ENCODE data around the gene CACNB4. TPM values are rescaled to one million over a fixed set of nuclear protein-coding genes. Genes with fewer than 3 reads are reported as not detected.
"Not testable (repeated sequence)": the region's sequence is repeated elsewhere in the genome, so short reads cannot be mapped to it uniquely, and the experiment has no call there.

Gene CACNB4
- total RNA-seq, 1 experiment from 2014 or later = 1.7 TPM

DNA sequence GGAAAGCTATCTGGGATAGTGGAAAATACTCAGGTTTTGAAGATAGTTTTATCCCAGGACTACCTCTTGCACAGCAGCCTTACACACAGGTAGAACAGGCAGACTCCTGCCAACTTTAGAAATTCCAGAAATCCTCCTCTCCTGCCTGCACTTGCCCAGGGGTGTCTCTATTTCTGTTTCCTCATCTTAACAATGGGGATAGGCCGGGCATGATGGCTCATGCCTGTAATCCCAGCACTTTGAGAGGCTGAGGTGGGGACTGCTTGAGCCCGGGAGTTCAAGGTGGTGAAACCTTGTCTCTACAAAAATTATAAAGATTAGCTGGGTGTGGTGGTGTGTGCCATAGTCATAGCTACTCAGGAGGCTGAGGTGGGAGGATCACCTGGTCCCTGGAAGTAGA is 153.7 kb downstream of the CACNB4 start:
- DNase-seq (ENCODE audit: low read depth, low spot score) = no peak
- CTCF ChIA-PET = interaction anchor here (0.5 to 0.7 kb wide), 2 partner anchors 155 to 758 kb away, joined by 4 read pairs; no protein-coding TSS in a partner anchor
- BruUV-seq (replicated peaks) = no TSS peak
- Histone ChIP-seq H3K4me1 (ENCODE audit: control insufficient read depth, insufficient read depth, low read length) (no peaks in the 10 kb centered on the region), H3K9me3 (ENCODE audit: control insufficient read depth, insufficient read depth, low read depth, low read length) (no peaks in the 10 kb centered on the region), H3K27ac (ENCODE audit: low read length) (no peak overlapping the region), H3K4me3 (ENCODE audit: low read depth in 2 of 2, low read length in 2 of 2) (no peak overlapping the region), H3K36me3 (ENCODE audit: control insufficient read depth, insufficient read depth, low read length) (no peaks in the 10 kb centered on the region), H3K27me3 (ENCODE audit: control insufficient read depth, insufficient read depth, low read length) (no peaks in the 10 kb centered on the region)
- POLR2A ChIA-PET = no interaction called here
- in situ Hi-C loops (cut with HindIII; ENCODE audit: low pct_unique_long_range_greater_than_20kb, low sequenced_read_pairs) = no loop called here
- TF ChIP-seq, protein P1, sequence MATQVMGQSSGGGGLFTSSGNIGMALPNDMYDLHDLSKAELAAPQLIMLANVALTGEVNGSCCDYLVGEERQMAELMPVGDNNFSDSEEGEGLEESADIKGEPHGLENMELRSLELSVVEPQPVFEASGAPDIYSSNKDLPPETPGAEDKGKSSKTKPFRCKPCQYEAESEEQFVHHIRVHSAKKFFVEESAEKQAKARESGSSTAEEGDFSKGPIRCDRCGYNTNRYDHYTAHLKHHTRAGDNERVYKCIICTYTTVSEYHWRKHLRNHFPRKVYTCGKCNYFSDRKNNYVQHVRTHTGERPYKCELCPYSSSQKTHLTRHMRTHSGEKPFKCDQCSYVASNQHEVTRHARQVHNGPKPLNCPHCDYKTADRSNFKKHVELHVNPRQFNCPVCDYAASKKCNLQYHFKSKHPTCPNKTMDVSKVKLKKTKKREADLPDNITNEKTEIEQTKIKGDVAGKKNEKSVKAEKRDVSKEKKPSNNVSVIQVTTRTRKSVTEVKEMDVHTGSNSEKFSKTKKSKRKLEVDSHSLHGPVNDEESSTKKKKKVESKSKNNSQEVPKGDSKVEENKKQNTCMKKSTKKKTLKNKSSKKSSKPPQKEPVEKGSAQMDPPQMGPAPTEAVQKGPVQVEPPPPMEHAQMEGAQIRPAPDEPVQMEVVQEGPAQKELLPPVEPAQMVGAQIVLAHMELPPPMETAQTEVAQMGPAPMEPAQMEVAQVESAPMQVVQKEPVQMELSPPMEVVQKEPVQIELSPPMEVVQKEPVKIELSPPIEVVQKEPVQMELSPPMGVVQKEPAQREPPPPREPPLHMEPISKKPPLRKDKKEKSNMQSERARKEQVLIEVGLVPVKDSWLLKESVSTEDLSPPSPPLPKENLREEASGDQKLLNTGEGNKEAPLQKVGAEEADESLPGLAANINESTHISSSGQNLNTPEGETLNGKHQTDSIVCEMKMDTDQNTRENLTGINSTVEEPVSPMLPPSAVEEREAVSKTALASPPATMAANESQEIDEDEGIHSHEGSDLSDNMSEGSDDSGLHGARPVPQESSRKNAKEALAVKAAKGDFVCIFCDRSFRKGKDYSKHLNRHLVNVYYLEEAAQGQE (IDR thresholded peaks at IDR 0.05; ENCODE audit: insufficient read depth in 1 of 2, low read depth in 2 of 2, low read length in 1 of 2) = no peak
- TF ChIP-seq CTCF (IDR thresholded peaks at IDR 0.05) (no peak), POLR2AphosphoS5 (IDR thresholded peaks at IDR 0.05; ENCODE audit: low read depth, low read length) (no peak), TCF7L2 (IDR thresholded peaks at IDR 0.05; ENCODE audit: low read depth, low read length) (no peak), SIN3A (IDR thresholded peaks at IDR 0.05; ENCODE audit: borderline replicate concordance, insufficient read depth, low read depth, low read length) (no peak)
- intact Hi-C loops (cut with micrococcal nuclease; ENCODE audit: unreplicated experiment) = no loop called here
- no peak for ATAC-seq

- CTCF ChIA-PET = no interaction called here
- H3K4me3 ChIP-seq (ENCODE audit: low read depth in 2 of 2, low read length in 2 of 2) = no peak overlapping the region
- no peaks in the 10 kb centered on the region for H3K36me3 ChIP-seq (ENCODE audit: control insufficient read depth, insufficient read depth, low read length)
- in situ Hi-C loops (cut with HindIII; ENCODE audit: low pct_unique_long_range_greater_than_20kb, low sequenced_read_pairs) = no loop called here
- intact Hi-C loops (cut with micrococcal nuclease; ENCODE audit: unreplicated experiment) = no loop called here
- H3K9me3 ChIP-seq (ENCODE audit: control insufficient read depth, insufficient read depth, low read depth, low read length) = no peaks in the 10 kb centered on the region
- TF ChIP-seq POLR2AphosphoS5 (IDR thresholded peaks at IDR 0.05; ENCODE audit: low read depth, low read length) (no peak), CTCF (IDR thresholded peaks at IDR 0.05) (no peak), SIN3A (IDR thresholded peaks at IDR 0.05; ENCODE audit: borderline replicate concordance, insufficient read depth, low read depth, low read length) (no peak), TCF7L2 (IDR thresholded peaks at IDR 0.05; ENCODE audit: low read depth, low read length) (no peak)
- TF ChIP-seq, protein P1 (IDR thresholded peaks at IDR 0.05; ENCODE audit: insufficient read depth in 1 of 2, low read depth in 2 of 2, low read length in 1 of 2) = no peak
- ATAC-seq (no peak), DNase-seq (ENCODE audit: low read depth, low spot score) (no peak)
- no peaks in the 10 kb centered on the region for H3K27me3 ChIP-seq (ENCODE audit: control insufficient read depth, insufficient read depth, low read length)
- POLR2A ChIA-PET = no interaction called here
- H3K4me1 ChIP-seq (ENCODE audit: control insufficient read depth, insufficient read depth, low read length) = no peaks in the 10 kb centered on the region
- no peak overlapping the region for H3K27ac ChIP-seq (ENCODE audit: low read length)
- BruUV-seq (replicated peaks) = no TSS peak
These were observed 155.4 kb downstream of the CACNB4 start for GRCh38 chr2:151943461-151943860.

GRCh38 chr2:151942540-151943205 is 156.2 kb downstream of the CACNB4 start:
- DNase-seq (ENCODE audit: low read depth, low spot score); H3K4me3 ChIP-seq (ENCODE audit: low read depth in 2 of 2, low read length in 2 of 2); ATAC-seq; H3K27me3 ChIP-seq (ENCODE audit: control insufficient read depth, insufficient read depth, low read length); in situ Hi-C loops (cut with HindIII; ENCODE audit: low pct_unique_long_range_greater_than_20kb, low sequenced_read_pairs); CTCF ChIA-PET; H3K36me3 ChIP-seq (ENCODE audit: control insufficient read depth, insufficient read depth, low read length); H3K4me1 ChIP-seq (ENCODE audit: control insufficient read depth, insufficient read depth, low read length); intact Hi-C loops (cut with micrococcal nuclease; ENCODE audit: unreplicated experiment); H3K9me3 ChIP-seq (ENCODE audit: control insufficient read depth, insufficient read depth, low read depth, low read length); POLR2A ChIA-PET; H3K27ac ChIP-seq (ENCODE audit: low read length); BruUV-seq (replicated peaks): not testable (repeated sequence)

All from Panc1 (cell line).